H1 (cell line): ENCODE measurements around the gene ASTN2. TPM values are rescaled to one million over a fixed set of nuclear protein-coding genes. Genes with fewer than 3 reads are reported as not detected.

Experiments
- CTCF ChIA-PET: fragments of 300-600 bp; sonication (Branson Sonifier 250); formaldehyde crosslinking; loops from one replicate; lab custom pipeline; 2021; ENCODE audit not compliant: partially characterized antibody; lab: Charles Lee
- POLR2A ChIA-PET: fragments of 300-600 bp; sonication (Branson Sonifier 250); formaldehyde crosslinking; loops from one replicate; lab custom pipeline; 2021; ENCODE audit warnings: inconsistent platforms; ENCODE audit not compliant: partially characterized antibody; lab: Charles Lee
- DNase-seq, 2 experiments: peaks; one replicate each; pipeline versions ENCODE4 v3.0.0 to v3.0.0-alpha.2; 2010 to 2022; ENCODE audit warnings: low spot score in 2 of 2, low read depth in 1 of 2, mixed read lengths in 1 of 2
- FAIRE-seq: peaks from 2 replicates; lab custom pipeline; 2011; peaks lifted over from hg19 to GRCh38; lab: Jason Lieb, UNC
- H2AFZ ChIP-seq: 2 replicates; pipeline ENCODE4 v1.8.1; 2012; ENCODE audit warnings: low read length, inconsistent platforms
- H2AK5ac ChIP-seq: 2 replicates; pipeline ENCODE4 v1.6.1; 2013; ENCODE audit warnings: low read depth, low read length
- H2BK120ac ChIP-seq: replicated peaks from 2 replicates; pipeline ENCODE3; 2013; ENCODE audit warnings: low read depth, low read length, inconsistent platforms
- H2BK12ac ChIP-seq: 2 replicates; pipeline ENCODE4 v1.6.1; 2013; ENCODE audit warnings: low read depth, low read length
- H2BK15ac ChIP-seq: 2 replicates; pipeline ENCODE4 v1.6.1; 2013; ENCODE audit warnings: low read length
- H2BK20ac ChIP-seq: 2 replicates; pipeline ENCODE4 v1.6.1; 2013; ENCODE audit warnings: low read length
- H2BK5ac ChIP-seq: 2 replicates; pipeline ENCODE4 v1.6.1; 2013; ENCODE audit warnings: low read depth, low read length
- H3K14ac ChIP-seq: 2 replicates; pipeline ENCODE4 v1.6.1; 2013; ENCODE audit warnings: inconsistent platforms; ENCODE audit not compliant: insufficient read length
- H3K18ac ChIP-seq: 2 replicates; pipeline ENCODE4 v1.6.1; 2013; ENCODE audit warnings: low read length; ENCODE audit errors: extremely low read depth
- H3K23ac ChIP-seq: 2 replicates; pipeline ENCODE4 v1.6.1; 2013; ENCODE audit warnings: inconsistent platforms; ENCODE audit not compliant: insufficient read length
- H3K23me2 ChIP-seq: 2 replicates; pipeline ENCODE4 v1.6.1; 2013; ENCODE audit warnings: low read depth, low read length
- H3K27ac ChIP-seq: 2 replicates; pipeline ENCODE4 v1.6.1; 2011; ENCODE audit warnings: low read depth, low read length, inconsistent platforms
- H3K27me3 ChIP-seq, 4 experiments: replicated peaks in 1 of 4; 1 replicate in 1 of 4; 2 replicates in 3 of 4; pipeline versions ENCODE4 v1.6.1 to v1.8.1; 2011 to 2013; ENCODE audit warnings: low read length in 3 of 4, mild to moderate bottlenecking in 3 of 4, inconsistent platforms in 2 of 4, mixed read lengths in 2 of 4, moderate library complexity in 1 of 4; ENCODE audit not compliant: control insufficient read depth in 3 of 4, insufficient read depth in 3 of 4; ENCODE audit errors: extremely low read depth in 1 of 4
- H3K36me3 ChIP-seq, 4 experiments: 2 replicates each; pipeline versions ENCODE4 v1.6.1 to v1.8.1; 2011 to 2013; ENCODE audit warnings: mild to moderate bottlenecking in 4 of 4, low read length in 3 of 4, moderate library complexity in 2 of 4, control low read depth in 1 of 4, inconsistent platforms in 1 of 4; ENCODE audit not compliant: insufficient read depth in 4 of 4, control insufficient read depth in 2 of 4
- H3K4ac ChIP-seq: replicated peaks from 2 replicates; pipeline ENCODE3; 2013; ENCODE audit warnings: low read length, low read depth, mixed read lengths, inconsistent platforms; ENCODE audit not compliant: insufficient read length
- H3K4me1 ChIP-seq, 4 experiments: replicated peaks in 1 of 4; 1 replicate in 1 of 4; 2 replicates in 3 of 4; pipeline versions ENCODE4 v1.6.1 to v1.8.1; 2011 to 2013; ENCODE audit warnings: low read length in 3 of 4, inconsistent platforms in 2 of 4, mixed read lengths in 1 of 4; ENCODE audit not compliant: insufficient read depth in 4 of 4, control insufficient read depth in 3 of 4
- H3K4me2 ChIP-seq, 2 experiments: 2 replicates each; pipeline versions ENCODE4 v1.6.1 to v1.8.1; 2011 to 2013; ENCODE audit warnings: low read depth in 2 of 2, low read length in 2 of 2, control low read depth in 1 of 2, inconsistent platforms in 1 of 2, mild to moderate bottlenecking in 1 of 2; ENCODE audit not compliant: insufficient read depth in 1 of 2
- H3K4me3 ChIP-seq, 4 experiments: fragments of 200-600, 300-600 bp in 1 of 4; sonication (generic), shearing (Covaris generic), sonication (Bioruptor Twin) in 1 of 4; 2 replicates each; pipeline versions ENCODE4 v1.5.1 to v1.8.1; 2011 to 2016; ENCODE audit warnings: low read length in 4 of 4, low read depth in 3 of 4, control low read depth in 2 of 4, inconsistent platforms in 2 of 4, mild to moderate bottlenecking in 2 of 4, mixed read lengths in 1 of 4, moderate library complexity in 1 of 4; ENCODE audit not compliant: insufficient read depth in 2 of 4; ENCODE audit errors: extremely low read depth in 1 of 4
- H3K56ac ChIP-seq: replicated peaks from 2 replicates; pipeline ENCODE3; 2013; ENCODE audit warnings: low read depth, mild to moderate bottlenecking, mixed read lengths, low read length, inconsistent platforms; ENCODE audit not compliant: insufficient read length
- H3K79me1 ChIP-seq: 2 replicates; pipeline ENCODE4 v1.6.1; 2013; ENCODE audit warnings: low read depth, low read length, control low read depth
- H3K79me2 ChIP-seq, 2 experiments: 2 replicates each; pipeline versions ENCODE4 v1.6.1 to v1.8.1; 2012 to 2013; ENCODE audit warnings: low read length in 2 of 2, mild to moderate bottlenecking in 2 of 2, inconsistent platforms in 1 of 2; ENCODE audit not compliant: insufficient read depth in 2 of 2, control insufficient read depth in 1 of 2
- H3K9ac ChIP-seq, 4 experiments: replicated peaks in 1 of 4; 1 replicate in 1 of 4; 2 replicates in 3 of 4; pipeline versions ENCODE4 v1.6.1 to v1.8.1; 2011 to 2013; ENCODE audit warnings: low read depth in 3 of 4, low read length in 3 of 4, control low read depth in 2 of 4, mild to moderate bottlenecking in 2 of 4, moderate library complexity in 2 of 4, inconsistent platforms in 1 of 4; ENCODE audit errors: extremely low read depth in 1 of 4
- H3K9me3 ChIP-seq, 2 experiments: 2 replicates each; pipeline versions ENCODE4 v1.6.1 to v1.8.1; 2012 to 2013; ENCODE audit warnings: mild to moderate bottlenecking in 2 of 2, moderate library complexity in 2 of 2, control low read depth in 1 of 2, inconsistent platforms in 1 of 2, low read depth in 1 of 2, low read length in 1 of 2, mixed read lengths in 1 of 2; ENCODE audit not compliant: insufficient read depth in 2 of 2
- H4K20me1 ChIP-seq, 2 experiments: replicated peaks in 1 of 2; 2 replicates each; pipeline versions ENCODE3 to v1.8.1; 2011 to 2013; ENCODE audit warnings: inconsistent platforms in 2 of 2, low read length in 2 of 2, mild to moderate bottlenecking in 1 of 2; ENCODE audit not compliant: insufficient read depth in 2 of 2, control insufficient read depth in 1 of 2
- H4K5ac ChIP-seq: 2 replicates; pipeline ENCODE4 v1.6.1; 2013; ENCODE audit warnings: low read length, low read depth, mixed read lengths, inconsistent platforms; ENCODE audit not compliant: insufficient read length
- H4K8ac ChIP-seq: 2 replicates; pipeline ENCODE4 v1.8.0; 2013; ENCODE audit warnings: mild to moderate bottlenecking, moderate library complexity, low read length, inconsistent platforms; ENCODE audit not compliant: insufficient read depth; ENCODE audit errors: extremely low read depth
- H4K91ac ChIP-seq: replicated peaks from 2 replicates; pipeline ENCODE3; 2013; ENCODE audit warnings: low read length, mixed read lengths, inconsistent platforms; ENCODE audit not compliant: insufficient read length
- EZH2 ChIP-seq: fragments of 200-600 bp; sonication (generic); IDR thresholded peaks from 2 replicates; pipeline ENCODE4 v1.7.1; 2012; ENCODE audit warnings: low read depth, mild to moderate bottlenecking, moderate library complexity, low read length, inconsistent platforms; ENCODE audit not compliant: severe bottlenecking
- HDAC2 ChIP-seq, 2 experiments: fragments of 300-600 bp in 1 of 2; sonication (generic) in 1 of 2; IDR thresholded peaks; 2 replicates each; pipeline ENCODE4 v1.6.1; 2011 to 2012; ENCODE audit warnings: low read depth in 2 of 2, low read length in 2 of 2, mild to moderate bottlenecking in 2 of 2, moderate library complexity in 2 of 2, borderline replicate concordance in 1 of 2, inconsistent platforms in 1 of 2
- JUND ChIP-seq: IDR thresholded peaks from 2 replicates; pipeline ENCODE4 v1.6.1; 2011; ENCODE audit warnings: mild to moderate bottlenecking, improper control_type of control experiment, low read length
- RBBP5 ChIP-seq: IDR thresholded peaks from 2 replicates; pipeline ENCODE4 v1.7.1; 2012; ENCODE audit warnings: low read depth, mild to moderate bottlenecking, inconsistent platforms, low read length, moderate library complexity, borderline replicate concordance
- USF2 ChIP-seq: IDR thresholded peaks from 2 replicates; pipeline ENCODE4 v1.6.1; 2011; ENCODE audit warnings: low read length, improper control_type of control experiment
- WGBS, 2 experiments: shearing (Covaris generic) in 1 of 2; methylation state at CpG; one replicate each; pipeline versions ENCODE4 v1.1.6 to v1.1.7; 2013 to 2015; ENCODE audit warnings: low lambda C conversion rate in 2 of 2, mixed read lengths in 2 of 2, inconsistent platforms in 1 of 2, low coverage in 1 of 2, missing lambda C conversion rate in 1 of 2; ENCODE audit not compliant: insufficient replicate concordance in 2 of 2, insufficient coverage in 1 of 2, insufficient read length in 1 of 2; ENCODE audit errors: extremely low coverage in 1 of 2, missing lambda C conversion rate in 1 of 2; 5-methylcytosine and 5-hydroxymethylcytosine counted together
- polyA plus RNA-seq, 7 experiments: library from polyadenylated mRNA; depleted of rRNA in 3 of 7; stranded (reverse) in 5 of 7; unstranded in 2 of 7; fragments of >200 nt in 5 of 7; fragments of 200-250 nt in 2 of 7; gene quantifications; 1 replicate in 5 of 7; 2 replicates in 1 of 7; 4 replicates in 1 of 7; pipeline versions ENCODE4 v1.2.1 to v1.2.3, GENCODE V29; 2011 to 2013; ENCODE audit warnings: missing spikeins in 2 of 7, mixed read lengths in 2 of 7
- total RNA-seq: library from RNA; stranded (reverse); fragmentation: NEBNext Ultra II Directional; extraction: Animal tissue kit (Norgen Biotek cat#: 25700); gene quantifications from 2 replicates; pipeline ENCODE4 v1.2.1, GENCODE V29; 2021

The ASTN2 gene
- total and polyA plus RNA-seq, 2 of the 8 experiments (the other 6 are each of a cell fraction or from before 2014, with no cell fraction given): 8.2 to 13.7 TPM

GRCh38 chr9:117145811-117146490, 268.9 kb downstream of the ASTN2 start:
- DNase-seq (no peak), FAIRE-seq (no peak)
- H3K56ac ChIP-seq: no peak overlapping the region
- no peak overlapping the region for H3K4ac ChIP-seq
- no peaks in the 10 kb centered on the region for H3K9me3 ChIP-seq
- H4K91ac ChIP-seq: no peak overlapping the region
- no peak overlapping the region for H4K8ac ChIP-seq
- H3K4me2 ChIP-seq: no peak overlapping the region
- no peak overlapping the region for H3K23ac ChIP-seq
- no peak overlapping the region for H3K14ac ChIP-seq
- H2BK15ac ChIP-seq: no peak overlapping the region
- H3K79me2 ChIP-seq: no peaks in the 10 kb centered on the region
- no peaks in the 10 kb centered on the region for H3K27me3 ChIP-seq
- ChIA-PET CTCF (interaction anchor here (0.6 to 2.4 kb wide), 7 partner anchors 8 to 285 kb away, joined by 3 to 8 read pairs (median 3); no protein-coding TSS in a partner anchor), POLR2A (no interaction called here)
- H3K18ac ChIP-seq: no peak overlapping the region
- H3K36me3 ChIP-seq: no peaks in the 10 kb centered on the region
- H3K9ac ChIP-seq: no peak overlapping the region
- no peak overlapping the region for H2BK5ac ChIP-seq
- no peak overlapping the region for H2BK120ac ChIP-seq
- no peaks in the 10 kb centered on the region for H3K4me1 ChIP-seq
- H2AFZ ChIP-seq: no peak overlapping the region
- H3K79me1 ChIP-seq: no peaks in the 10 kb centered on the region
- no peak overlapping the region for H2BK12ac ChIP-seq
- H4K20me1 ChIP-seq: no peaks in the 10 kb centered on the region
- no peak overlapping the region for H3K27ac ChIP-seq
- WGBS, 2 experiments: 95% methylated on average over 7 of the region's 7 CpGs; no CpG with 5 or more reads in 1 of the 2 experiments
- TF ChIP-seq JUND (no peak), USF2 (no peak), HDAC2 (IDR thresholded peaks at IDR 0.05; ENCODE audit: borderline replicate concordance in 1 of 2, low read depth in 2 of 2, low read length in 2 of 2) (no peak), RBBP5 (no peak), EZH2 (no peak)
- no peak overlapping the region for H2BK20ac ChIP-seq
- no peak overlapping the region for H2AK5ac ChIP-seq
- H3K4me3 ChIP-seq: no peak overlapping the region
- no peak overlapping the region for H4K5ac ChIP-seq
- H3K23me2 ChIP-seq: no peaks in the 10 kb centered on the region
